Stimulated activated memory B cell treated with anti-CD40 and anti-IgM and Interleukin-4, amounts not matched to agents 10 μg/mL and 1 μg/mL and 100 μg/mL, for 72 hours (primary cell): Measurements from ENCODE around the gene POC1B.

Source experiments
- ATAC-seq: fragments of 150-1000 bp; cut with Tn5 transposase; 2 replicates; pipeline ENCODE4 v1.10.0; 2021
- H3K27ac Mint-ChIP-seq: one replicate; pipeline ENCODE4 v1.8.0; 2022; ENCODE audit warnings: mild to moderate bottlenecking, mixed read lengths
- H3K27me3 Mint-ChIP-seq: one replicate; pipeline ENCODE4 v1.8.0; 2022; ENCODE audit warnings: mixed read lengths
- H3K36me3 Mint-ChIP-seq: one replicate; pipeline ENCODE4 v1.8.0; 2022; ENCODE audit warnings: mixed read lengths
- H3K4me1 Mint-ChIP-seq: one replicate; pipeline ENCODE4 v1.8.0; 2022; ENCODE audit warnings: mixed read lengths
- H3K4me3 Mint-ChIP-seq: one replicate; pipeline ENCODE4 v1.8.0; 2022; ENCODE audit warnings: mild to moderate bottlenecking, moderate library complexity, mixed read lengths
- H3K9me3 Mint-ChIP-seq: one replicate; pipeline ENCODE4 v1.8.0; 2022; ENCODE audit warnings: mixed read lengths

POC1B gene

DNA sequence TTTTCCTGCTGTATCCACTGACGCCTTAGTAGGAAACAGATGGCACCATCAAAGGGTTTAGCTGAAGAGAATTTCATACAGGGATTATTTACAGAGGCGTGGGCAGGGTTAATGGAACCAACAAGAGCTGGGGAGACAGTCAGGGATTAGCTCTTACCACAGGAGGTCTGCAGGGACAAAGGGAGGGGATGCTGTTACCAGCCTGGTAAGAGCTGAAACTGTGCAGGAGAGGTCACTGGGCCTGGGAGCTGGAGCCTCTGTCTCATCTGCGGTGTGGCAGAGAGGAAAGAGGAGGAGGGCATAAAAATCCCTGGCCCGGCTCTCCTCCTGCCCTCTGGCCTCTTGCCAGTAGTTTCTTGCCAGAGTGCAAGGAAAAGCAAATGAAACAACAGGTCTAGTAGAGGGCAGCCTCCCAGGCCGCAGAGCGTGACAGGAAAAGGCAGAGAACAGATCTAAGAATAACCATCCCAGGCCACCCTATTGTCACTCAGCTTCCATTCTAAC lies 18.9 kb upstream of the POC1B start:
- no peaks in the 10 kb centered on the region for H3K9me3 Mint-ChIP-seq
- H3K27me3 Mint-ChIP-seq = no peaks in the 10 kb centered on the region
- ATAC-seq = no peak
- H3K4me3 Mint-ChIP-seq = no peak overlapping the region
- H3K36me3 Mint-ChIP-seq = no peaks in the 10 kb centered on the region
- H3K27ac Mint-ChIP-seq = no peak overlapping the region
- H3K4me1 Mint-ChIP-seq = peaks cover 10% of the 10 kb centered on the region

GRCh38 chr12:89544022-89544421 lies 18.2 kb upstream of the POC1B start:
- H3K4me3 Mint-ChIP-seq = no peak overlapping the region
- no peaks in the 10 kb centered on the region for H3K36me3 Mint-ChIP-seq
- no peaks in the 10 kb centered on the region for H3K9me3 Mint-ChIP-seq
- ATAC-seq = no peak
- no peak overlapping the region for H3K27ac Mint-ChIP-seq
- H3K27me3 Mint-ChIP-seq = no peaks in the 10 kb centered on the region
- H3K4me1 Mint-ChIP-seq = peaks cover 10% of the 10 kb centered on the region

- Mint-ChIP-seq H3K27me3 (no peaks in the 10 kb centered on the region), H3K4me3 (no peak overlapping the region), H3K36me3 (no peaks in the 10 kb centered on the region), H3K27ac (no peak overlapping the region), H3K4me1 (peaks cover 10% of the 10 kb centered on the region), H3K9me3 (no peaks in the 10 kb centered on the region)
- peak; percentile 84 for ATAC-seq
Observed at GRCh38 chr12:89542912-89543592, 17.2 kb upstream of the POC1B start.

DNA sequence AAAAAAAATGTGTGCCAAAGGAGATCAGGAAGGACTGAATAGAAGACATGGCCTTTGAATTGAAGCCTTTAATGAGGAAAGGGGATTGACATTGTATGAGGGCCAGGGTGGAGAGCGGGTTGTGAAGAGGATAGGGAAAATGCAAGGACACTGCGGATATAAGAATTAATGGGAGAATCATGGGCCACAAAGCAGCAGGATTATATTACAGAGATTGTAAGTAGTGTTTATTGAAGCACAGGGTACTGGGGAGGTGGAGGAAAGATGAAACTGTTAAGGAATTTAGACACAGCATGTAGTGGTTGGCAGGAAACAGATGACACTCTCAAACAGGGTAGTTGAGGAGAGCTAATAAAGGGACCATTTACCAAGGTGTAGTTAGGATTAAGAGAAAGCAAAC lies 16.4 kb upstream of the POC1B start:
- no peak for ATAC-seq
- H3K4me1 Mint-ChIP-seq = peaks cover 10% of the 10 kb centered on the region
- H3K27me3 Mint-ChIP-seq = no peaks in the 10 kb centered on the region
- no peaks in the 10 kb centered on the region for H3K9me3 Mint-ChIP-seq
- H3K27ac Mint-ChIP-seq = no peak overlapping the region
- H3K4me3 Mint-ChIP-seq = no peak overlapping the region
- no peaks in the 10 kb centered on the region for H3K36me3 Mint-ChIP-seq

- ATAC-seq = no peak
- no peaks in the 10 kb centered on the region for H3K9me3 Mint-ChIP-seq
- H3K4me3 Mint-ChIP-seq = no peak overlapping the region
- H3K27ac Mint-ChIP-seq = no peak overlapping the region
- no peaks in the 10 kb centered on the region for H3K36me3 Mint-ChIP-seq
- H3K27me3 Mint-ChIP-seq = no peaks in the 10 kb centered on the region
- peaks cover 10% of the 10 kb centered on the region for H3K4me1 Mint-ChIP-seq
Observed at GRCh38 chr12:89540586-89540985, 14.7 kb upstream of the POC1B start.

DNA sequence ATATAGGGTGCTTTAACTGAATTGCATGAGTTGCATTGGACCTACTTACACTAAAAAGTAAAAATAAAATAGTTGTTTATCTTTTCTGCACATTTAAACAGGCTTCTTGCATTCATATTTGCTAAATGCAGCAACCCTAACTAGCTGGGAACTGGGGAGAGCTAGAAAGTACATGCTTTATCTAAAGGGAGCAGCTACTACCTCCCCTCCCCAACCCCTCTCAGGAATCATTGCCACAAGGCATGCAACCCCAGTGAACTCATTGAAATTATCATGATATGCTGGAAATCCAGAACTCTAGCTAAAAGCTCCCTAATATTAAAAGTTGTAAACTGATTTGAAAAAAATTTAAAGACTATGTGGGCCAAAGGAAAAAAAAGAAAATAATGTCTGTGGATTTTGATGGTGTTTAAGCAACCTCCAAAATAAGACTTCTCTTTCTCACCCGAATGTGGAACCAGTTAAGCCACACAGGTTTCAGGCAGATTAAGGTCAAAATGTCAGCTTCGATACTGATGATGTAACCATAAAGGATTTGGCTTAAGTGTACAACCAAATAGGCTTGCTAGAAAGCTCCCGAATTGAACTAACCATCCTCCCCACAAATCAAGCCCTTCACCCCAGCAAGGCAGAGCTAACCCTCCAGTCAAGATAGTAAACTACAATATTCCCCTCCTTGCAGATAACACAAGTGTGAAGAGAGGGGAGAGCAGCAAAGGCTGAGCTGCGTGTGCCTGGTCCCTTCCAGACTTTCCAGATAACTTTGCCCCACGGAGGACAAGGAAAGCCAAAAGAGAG lies 13.8 kb upstream of the POC1B start:
- no peak overlapping the region for H3K4me3 Mint-ChIP-seq
- H3K27me3 Mint-ChIP-seq = no peaks in the 10 kb centered on the region
- ATAC-seq = no peak
- H3K4me1 Mint-ChIP-seq = peaks cover 10% of the 10 kb centered on the region
- no peaks in the 10 kb centered on the region for H3K9me3 Mint-ChIP-seq
- no peaks in the 10 kb centered on the region for H3K36me3 Mint-ChIP-seq
- no peak overlapping the region for H3K27ac Mint-ChIP-seq

- peaks cover 10% of the 10 kb centered on the region for H3K4me1 Mint-ChIP-seq
- no peak overlapping the region for H3K4me3 Mint-ChIP-seq
- no peak overlapping the region for H3K27ac Mint-ChIP-seq
- H3K36me3 Mint-ChIP-seq = peaks cover 6% of the 10 kb centered on the region
- H3K27me3 Mint-ChIP-seq = no peaks in the 10 kb centered on the region
- no peak for ATAC-seq
- H3K9me3 Mint-ChIP-seq = no peaks in the 10 kb centered on the region
Observed at GRCh38 chr12:89538897-89539296, 13.1 kb upstream of the POC1B start.

- no peaks in the 10 kb centered on the region for H3K4me1 Mint-ChIP-seq
- no peaks in the 10 kb centered on the region for H3K9me3 Mint-ChIP-seq
- no peak overlapping the region for H3K4me3 Mint-ChIP-seq
- H3K27ac Mint-ChIP-seq = no peak overlapping the region
- peaks cover 6% of the 10 kb centered on the region for H3K36me3 Mint-ChIP-seq
- no peak for ATAC-seq
- no peaks in the 10 kb centered on the region for H3K27me3 Mint-ChIP-seq
Observed at GRCh38 chr12:89537389-89537788, 11.5 kb upstream of the POC1B start.

DNA sequence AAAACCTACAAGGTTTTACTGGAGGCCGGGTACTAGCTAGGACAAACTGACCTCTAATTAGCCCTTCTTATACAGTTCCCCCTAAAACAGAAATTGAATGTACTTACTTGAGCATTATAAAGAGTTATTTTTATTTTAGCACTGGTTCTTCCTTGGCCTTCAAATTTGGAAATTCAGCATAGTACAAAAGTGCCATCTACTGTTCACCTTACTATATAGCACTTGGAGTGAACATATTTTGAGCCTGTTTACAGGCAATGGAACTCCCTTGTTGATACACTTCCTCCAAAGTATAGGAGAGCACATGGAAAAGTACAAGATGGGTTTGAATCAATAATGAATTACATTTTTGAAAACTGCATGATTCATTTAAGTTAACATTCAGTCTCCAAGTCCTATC lies 3.9 kb upstream of the POC1B start:
- no peak for ATAC-seq
- Mint-ChIP-seq H3K9me3 (no peaks in the 10 kb centered on the region), H3K36me3 (peaks cover 10% of the 10 kb centered on the region)

DNA sequence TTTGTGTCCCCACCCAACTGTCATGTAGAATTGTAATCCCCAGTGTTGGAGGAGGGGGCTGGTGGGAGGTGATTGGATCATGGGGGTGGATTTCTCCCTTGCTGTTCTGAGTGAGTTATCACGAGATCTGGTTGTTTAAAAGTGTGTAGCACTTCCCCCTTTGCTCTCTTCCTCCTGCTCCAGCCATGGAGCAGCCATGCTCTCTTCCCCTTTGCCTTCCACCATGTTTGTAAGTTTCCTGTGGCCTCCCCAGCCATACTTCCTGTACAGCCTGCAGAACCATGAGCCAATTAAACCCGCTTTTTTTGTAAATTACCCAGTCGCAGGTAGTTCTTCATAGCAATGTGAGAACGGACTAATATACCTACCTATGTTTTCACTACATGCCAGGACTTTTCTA lies 2.6 kb upstream of the POC1B start:
- H3K4me3 Mint-ChIP-seq = no peak overlapping the region
- H3K4me1 Mint-ChIP-seq = peaks cover 29% of the 10 kb centered on the region
- no peaks in the 10 kb centered on the region for H3K27me3 Mint-ChIP-seq
- H3K9me3 Mint-ChIP-seq = no peaks in the 10 kb centered on the region
- no peak overlapping the region for H3K27ac Mint-ChIP-seq
- ATAC-seq = no peak
- H3K36me3 Mint-ChIP-seq = peaks cover 9% of the 10 kb centered on the region

More for the DNA sequence above, 3.9 kb upstream of the POC1B start:
- Mint-ChIP-seq H3K27me3 (no peaks in the 10 kb centered on the region), H3K27ac (no peak overlapping the region), H3K4me1 (peaks cover 17% of the 10 kb centered on the region), H3K4me3 (no peak overlapping the region)

DNA sequence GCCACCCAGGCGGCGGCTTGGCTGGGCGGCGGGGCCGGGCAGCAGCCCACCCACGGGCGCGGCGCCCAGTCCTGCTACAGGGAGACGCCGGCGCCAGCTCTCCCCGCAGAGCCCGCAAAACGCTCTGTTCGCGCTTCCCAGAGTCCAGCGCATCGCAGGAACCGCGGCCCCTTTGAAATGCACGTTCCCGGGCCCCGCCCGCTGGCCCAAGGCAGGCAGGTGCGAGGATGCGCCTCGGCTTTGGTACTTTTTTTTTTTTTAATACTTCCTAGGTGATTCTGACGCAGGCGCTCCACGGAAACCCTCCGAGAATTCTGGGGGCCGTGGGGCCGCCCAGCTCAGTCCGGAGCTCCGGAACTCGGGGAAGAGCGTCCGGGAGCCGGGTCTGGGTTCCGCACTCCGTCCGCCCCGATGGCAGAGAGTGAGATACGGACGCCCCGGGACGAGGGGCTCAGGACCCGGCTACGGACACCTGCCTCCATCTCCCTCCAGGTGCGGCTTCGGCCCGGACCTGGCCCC lies 483 bp downstream of the POC1B start:
- H3K4me1 Mint-ChIP-seq = peaks cover 48% of the 10 kb centered on the region
- peak overlapping the region; percentile 99 for H3K4me3 Mint-ChIP-seq
- peaks cover 15% of the 10 kb centered on the region for H3K36me3 Mint-ChIP-seq
- peak overlapping the region; percentile 95 for H3K27ac Mint-ChIP-seq
- ATAC-seq = peak; percentile 73
- no peaks in the 10 kb centered on the region for H3K9me3 Mint-ChIP-seq
- H3K27me3 Mint-ChIP-seq = no peaks in the 10 kb centered on the region

- Mint-ChIP-seq H3K4me1 (peaks cover 41% of the 10 kb centered on the region), H3K36me3 (peaks cover 14% of the 10 kb centered on the region), H3K4me3 (peak within 1 kb of the TSS; percentile 99), H3K27ac (peak within 1 kb of the TSS; percentile 95), H3K27me3 (no peaks in the 10 kb centered on the region), H3K9me3 (no peaks in the 10 kb centered on the region)
- peak; percentile 86 for ATAC-seq
Observed at GRCh38 chr12:89524541-89525304, 1.1 kb downstream of the POC1B start, which contains the start of gene GALNT4. Gene GALNT4, minus strand, starts transcription at chr12:89524796. Its CDS starts 247 bp downstream, at chr12:89524549.

DNA sequence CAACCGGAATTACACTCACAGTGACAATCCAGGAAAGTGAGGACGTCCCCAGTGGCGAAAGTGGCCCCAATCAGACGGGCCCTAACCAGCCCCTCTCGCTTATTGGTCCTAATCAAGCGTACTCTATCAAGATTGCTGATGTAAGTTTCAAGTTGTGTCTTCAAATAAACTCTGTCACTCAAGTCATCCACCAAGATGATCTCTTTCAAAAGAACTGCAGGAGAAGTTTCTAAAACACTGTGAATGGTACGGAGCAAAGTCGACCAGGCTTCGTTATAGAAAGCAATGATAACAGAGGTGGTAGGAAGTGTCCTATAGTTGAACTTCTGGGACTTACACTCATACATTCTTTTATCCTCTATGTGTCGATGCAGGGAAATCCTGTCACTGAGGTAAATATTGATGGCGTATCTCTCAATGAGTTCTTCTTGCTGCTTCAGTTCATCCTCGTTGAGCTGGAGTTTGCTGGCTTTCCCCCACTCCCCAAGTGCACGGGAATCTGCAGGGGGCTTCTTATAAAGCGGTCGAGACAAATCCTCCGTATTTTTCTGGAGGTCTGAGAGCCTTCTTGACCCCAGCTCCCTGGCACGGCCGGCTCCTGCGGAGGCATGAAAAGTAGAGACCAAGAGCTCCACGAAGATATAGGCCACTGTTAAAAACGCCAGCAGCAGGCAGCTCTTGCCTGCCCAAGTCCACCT lies 1.9 kb downstream of the POC1B start:
- Mint-ChIP-seq H3K27ac (peak overlapping the region; percentile 95), H3K9me3 (no peaks in the 10 kb centered on the region), H3K36me3 (peaks cover 14% of the 10 kb centered on the region), H3K4me1 (peaks cover 38% of the 10 kb centered on the region), H3K4me3 (peak overlapping the region; percentile 99), H3K27me3 (no peaks in the 10 kb centered on the region)
- no peak for ATAC-seq

DNA sequence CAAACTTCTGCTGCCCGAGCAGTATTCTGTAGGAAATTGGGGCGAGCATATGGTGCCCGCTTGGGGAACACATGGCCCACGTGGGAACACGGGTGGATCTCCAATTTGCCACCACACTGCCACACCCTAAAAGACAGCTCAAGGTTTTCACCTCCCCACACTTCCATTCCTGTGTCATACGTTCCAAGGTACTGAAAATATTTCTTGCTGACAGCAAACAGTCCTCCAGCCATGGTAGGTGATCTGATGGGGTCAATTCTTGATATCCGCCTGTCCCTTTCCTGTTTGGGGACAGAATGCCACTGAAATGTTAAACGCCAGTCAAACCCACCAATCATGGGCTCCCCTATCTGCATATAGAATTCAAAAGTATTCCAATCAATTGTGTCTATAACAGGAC lies 2.5 kb downstream of the POC1B start:
- peak overlapping the region; percentile 99 for H3K4me3 Mint-ChIP-seq
- peak overlapping the region; percentile 95 for H3K27ac Mint-ChIP-seq
- ATAC-seq = no peak
- H3K36me3 Mint-ChIP-seq = peaks cover 19% of the 10 kb centered on the region
- no peaks in the 10 kb centered on the region for H3K27me3 Mint-ChIP-seq
- H3K4me1 Mint-ChIP-seq = peaks cover 40% of the 10 kb centered on the region
- no peaks in the 10 kb centered on the region for H3K9me3 Mint-ChIP-seq
